ENCODE results near the gene SNX21. TPM values are rescaled to one million over a fixed set of nuclear protein-coding genes. Genes with fewer than 3 reads are reported as not detected.
"Not testable (repeated sequence)": the region's sequence is repeated elsewhere in the genome, so short reads cannot be mapped to it uniquely, and the experiment has no call there.

The SNX21 gene
- 10 to 100 TPM in 11 of 12 donors, not detected in 1; 14.4 to 30.9 (median 22.4) TPM for polyA plus RNA-seq (ENCODE audit: insufficient read length in 12 of 12)
- long read RNA-seq, donor 1, partial matches to known transcripts, result 0 of 2 reads
- long read RNA-seq, donor 1, other reads (novel, unspliced or antisense), result 0 of 2 reads
- long read RNA-seq, donor 2, partial matches to known transcripts, result 0 of 6 reads
- long read RNA-seq, donor 2, other reads (novel, unspliced or antisense), result 0 of 6 reads
- long read RNA-seq, donor 3, partial matches to known transcripts, result 0 of 2 reads
- long read RNA-seq, donor 3, other reads (novel, unspliced or antisense), result 0 of 2 reads
- long read RNA-seq, donor 4, partial matches to known transcripts, result 0 of 2 reads
- long read RNA-seq, donor 4, other reads (novel, unspliced or antisense), result 0 of 2 reads
- long read RNA-seq, donor 5, transcript SNX21-212 (4 exons, 1,607 nt), result major isoform, 5 of 38 reads
- long read RNA-seq, donor 5, partial matches to known transcripts, result 0 of 38 reads
- long read RNA-seq, donor 5, other reads (novel, unspliced or antisense), result 29 of 38 reads
- long read RNA-seq, donor 6, partial matches to known transcripts, result 0 of 1 reads
- long read RNA-seq, donor 6, other reads (novel, unspliced or antisense), result 0 of 1 reads
- long read RNA-seq, donor 7, partial matches to known transcripts, result 0 of 2 reads
- long read RNA-seq, donor 7, other reads (novel, unspliced or antisense), result 0 of 2 reads
- long read RNA-seq, donor 8, partial matches to known transcripts, result 0 of 9 reads
- long read RNA-seq, donor 8, other reads (novel, unspliced or antisense), result 0 of 9 reads
- long read RNA-seq, donor 9, result 0 reads
- long read RNA-seq, donor 10, partial matches to known transcripts, result 0 of 20 reads
- long read RNA-seq, donor 10, other reads (novel, unspliced or antisense), result 12 of 20 reads
- long read RNA-seq, donor 11, partial matches to known transcripts, result 0 of 3 reads
- long read RNA-seq, donor 11, other reads (novel, unspliced or antisense), result 0 of 3 reads

GRCh38 chr20:45833030-45833882 is at the start of gene SNX21:
TSS of gene SNX21 (plus strand) at chr20:45833799. CDS start at chr20:45833920, 121 bp downstream.
- peak; percentile 73 for DNase-seq

- DNase-seq, result no peak
Observed at GRCh38 chr20:45788351-45788750, 45.2 kb upstream of the SNX21 start.

GRCh38 chr20:45792317-45793118 is 41.1 kb upstream of the SNX21 start:
- no peak for DNase-seq

- no peak for DNase-seq
Observed at GRCh38 chr20:45796337-45797065, 37.1 kb upstream of the SNX21 start.

- not testable (repeated sequence) for DNase-seq
Observed at GRCh38 chr20:45797510-45797909, 36.1 kb upstream of the SNX21 start.

GRCh38 chr20:45797955-45798354 is 35.6 kb upstream of the SNX21 start:
- not testable (repeated sequence) for DNase-seq

GRCh38 chr20:45798935-45799642 is 34.5 kb upstream of the SNX21 start:
- peak; percentile 46 for DNase-seq

GRCh38 chr20:45801851-45802250 is 31.7 kb upstream of the SNX21 start:
- DNase-seq, result no peak

- no peak for DNase-seq
Observed at GRCh38 chr20:45810191-45810970, 23.2 kb upstream of the SNX21 start.

GRCh38 chr20:45812157-45813005 is 21.2 kb upstream of the SNX21 start, which contains the start of gene UBE2C:
TSS of gene UBE2C (plus strand) at chr20:45812644. CDS start at chr20:45812696, 52 bp downstream.
- DNase-seq, result peak; percentile 99

GRCh38 chr20:45813006-45813340 is 20.6 kb upstream of the SNX21 start:
- DNase-seq, result no peak

GRCh38 chr20:45813489-45813888 is 20.1 kb upstream of the SNX21 start:
- no peak for DNase-seq

- DNase-seq, result no peak
Observed at GRCh38 chr20:45814314-45814713, 19.3 kb upstream of the SNX21 start.

- no peak for DNase-seq
Observed at GRCh38 chr20:45816951-45817350, 16.6 kb upstream of the SNX21 start.

GRCh38 chr20:45817376-45818194 is 16.0 kb upstream of the SNX21 start:
- no peak for DNase-seq

GRCh38 chr20:45818239-45818638 is 15.4 kb upstream of the SNX21 start:
- DNase-seq, result no peak

All from muscle of arm (tissue), 14 donors.